ENCODE measurements around the gene NPHP3.

- TF ChIP-seq TAF1 (IDR thresholded peaks at IDR 0.05; ENCODE audit: borderline replicate concordance, insufficient read depth, low read length) (no peak), POLR2AphosphoS5 (IDR thresholded peaks at IDR 0.05; ENCODE audit: low read depth, low read length) (no peak), REST (IDR thresholded peaks at IDR 0.05; ENCODE audit: insufficient read depth in 1 of 2, low read depth in 2 of 2, low read length in 2 of 2) (no peak)
Observed at GRCh38 chr3:132645058-132645457, 77.2 kb downstream of the NPHP3 start.

Data from PFSK-1 (cell line).